22Rv1 (cell line): ENCODE results near the gene TEX53.

Experiments
- ZFX ChIP-seq: fragments of 450-650 bp; IDR thresholded peaks from 2 replicates; pipeline ENCODE4 v1.6.1; 2017; ENCODE audit warnings: antibody characterized with exemption, borderline replicate concordance
- TF ChIP-seq, protein P1 (sequence below): fragments of 450-650 bp; IDR thresholded peaks from 2 replicates; pipeline ENCODE4 v1.5.1; 2017; ENCODE audit warnings: mild to moderate bottlenecking

DNA sequence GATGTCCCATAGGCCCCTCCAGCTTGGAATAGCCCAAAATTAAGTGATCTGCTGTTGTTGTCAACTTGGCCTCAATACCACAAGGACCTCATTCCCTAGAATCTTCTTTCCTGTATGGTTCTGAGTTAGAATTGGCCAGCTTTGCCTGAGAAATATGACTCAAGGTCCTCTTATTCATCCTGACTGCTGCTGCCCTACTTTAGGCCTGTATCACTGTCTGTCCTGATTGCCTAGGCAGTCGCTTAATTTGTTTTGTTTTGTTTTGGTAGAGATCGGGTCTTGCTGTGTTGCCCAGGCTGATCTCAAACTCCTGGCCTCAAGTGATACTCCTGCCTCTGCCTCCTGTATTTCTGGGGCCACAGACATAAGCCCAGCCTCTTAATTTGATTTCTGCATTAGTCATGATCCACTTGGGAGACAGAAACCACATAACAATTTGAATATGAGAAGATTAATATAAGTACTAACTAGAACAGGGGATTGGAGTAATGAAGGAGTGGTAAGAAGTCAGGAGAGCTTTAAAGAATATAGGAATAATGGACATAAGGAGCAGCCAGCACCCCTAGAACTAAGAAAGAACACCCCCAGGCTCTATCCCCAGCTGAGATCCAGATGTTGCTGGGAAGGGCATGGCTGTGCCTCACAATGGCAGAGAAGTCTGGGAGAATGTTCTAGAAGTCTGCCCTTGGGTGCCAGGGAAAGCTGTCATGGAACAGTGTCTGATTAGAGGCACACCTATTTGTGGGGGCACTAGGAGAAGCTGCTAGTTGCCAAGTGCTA is 4.6 kb downstream of the TEX53 start:
- TF ChIP-seq, protein P1, sequence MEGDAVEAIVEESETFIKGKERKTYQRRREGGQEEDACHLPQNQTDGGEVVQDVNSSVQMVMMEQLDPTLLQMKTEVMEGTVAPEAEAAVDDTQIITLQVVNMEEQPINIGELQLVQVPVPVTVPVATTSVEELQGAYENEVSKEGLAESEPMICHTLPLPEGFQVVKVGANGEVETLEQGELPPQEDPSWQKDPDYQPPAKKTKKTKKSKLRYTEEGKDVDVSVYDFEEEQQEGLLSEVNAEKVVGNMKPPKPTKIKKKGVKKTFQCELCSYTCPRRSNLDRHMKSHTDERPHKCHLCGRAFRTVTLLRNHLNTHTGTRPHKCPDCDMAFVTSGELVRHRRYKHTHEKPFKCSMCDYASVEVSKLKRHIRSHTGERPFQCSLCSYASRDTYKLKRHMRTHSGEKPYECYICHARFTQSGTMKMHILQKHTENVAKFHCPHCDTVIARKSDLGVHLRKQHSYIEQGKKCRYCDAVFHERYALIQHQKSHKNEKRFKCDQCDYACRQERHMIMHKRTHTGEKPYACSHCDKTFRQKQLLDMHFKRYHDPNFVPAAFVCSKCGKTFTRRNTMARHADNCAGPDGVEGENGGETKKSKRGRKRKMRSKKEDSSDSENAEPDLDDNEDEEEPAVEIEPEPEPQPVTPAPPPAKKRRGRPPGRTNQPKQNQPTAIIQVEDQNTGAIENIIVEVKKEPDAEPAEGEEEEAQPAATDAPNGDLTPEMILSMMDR: no peak
- no peak for TF ChIP-seq ZFX
